Measurements from ENCODE around the gene TAS1R3.
"Not testable (repeated sequence)": the region's sequence is repeated elsewhere in the genome, so short reads cannot be mapped to it uniquely, and the experiment has no call there.

TAS1R3 gene

DNA sequence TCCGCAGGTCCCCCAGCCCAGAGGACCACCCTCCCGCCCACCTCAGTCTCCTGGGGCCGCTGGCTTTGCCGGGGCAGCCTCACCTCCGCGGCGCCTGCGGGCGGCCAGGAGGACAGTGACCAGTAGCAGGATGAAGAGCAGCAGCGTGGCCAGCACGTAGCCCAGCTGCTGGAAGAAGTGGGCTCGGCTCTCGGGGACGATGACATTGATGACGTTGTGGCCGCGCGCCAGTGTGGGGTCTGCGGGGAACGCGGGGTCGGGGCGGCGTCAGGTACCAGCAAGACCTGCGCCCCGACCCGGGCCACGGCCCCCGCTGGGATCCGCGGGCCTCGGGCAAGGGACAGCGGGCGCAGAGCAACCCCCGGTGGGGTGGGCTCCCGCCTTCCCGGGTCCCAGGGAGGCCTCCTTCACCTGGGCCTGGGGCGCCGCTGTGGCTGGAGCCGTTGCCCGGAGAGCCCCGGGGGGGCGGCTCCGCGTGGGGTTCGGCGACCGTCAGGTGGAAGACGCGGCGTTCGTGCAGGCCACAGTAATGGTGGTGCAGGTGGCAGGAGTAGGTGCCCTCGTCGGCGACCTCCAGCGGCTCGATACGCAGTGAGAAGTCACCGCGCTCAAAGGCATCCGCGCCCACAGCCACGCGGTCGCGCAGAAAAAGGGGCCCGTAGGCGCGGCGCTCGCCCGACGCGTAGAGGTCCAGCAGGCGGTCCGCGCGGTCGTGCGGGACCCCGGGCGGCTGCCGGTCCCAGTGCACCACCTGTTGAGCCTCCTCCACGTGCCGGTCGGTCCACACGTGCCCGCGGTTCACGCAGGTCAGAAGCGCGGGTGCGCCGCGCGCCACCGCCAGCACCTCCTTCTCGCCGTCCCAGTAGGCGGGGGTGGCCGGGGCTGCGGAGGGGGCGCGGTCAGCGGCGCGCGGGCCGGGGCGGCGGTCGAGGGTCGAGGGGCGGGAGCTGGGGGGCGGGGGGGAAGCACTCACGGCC lies 23.5 kb downstream of the TAS1R3 start:
- no peak for DNase-seq

DNA sequence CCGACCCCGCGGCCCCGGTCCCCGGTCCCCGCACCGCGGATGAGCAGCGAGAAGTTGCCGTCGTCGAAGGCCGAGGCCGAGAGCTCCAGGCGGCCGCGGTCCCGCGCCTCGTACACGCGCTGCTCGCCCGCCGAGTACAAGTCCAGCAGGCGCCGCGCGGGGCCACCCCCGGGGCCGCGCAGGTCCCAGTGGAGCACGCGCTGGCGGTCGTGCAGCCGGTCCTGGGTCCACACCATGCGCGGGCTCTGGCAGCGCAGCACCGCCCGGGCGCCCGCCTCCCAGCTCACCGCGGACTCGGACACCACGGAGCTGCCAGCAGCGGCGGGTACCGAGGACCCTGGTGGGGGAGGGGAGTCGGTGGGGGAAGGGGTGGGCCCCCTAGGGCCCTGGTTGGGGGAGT lies 24.3 kb downstream of the TAS1R3 start:
- peak; percentile 18 for DNase-seq

DNA sequence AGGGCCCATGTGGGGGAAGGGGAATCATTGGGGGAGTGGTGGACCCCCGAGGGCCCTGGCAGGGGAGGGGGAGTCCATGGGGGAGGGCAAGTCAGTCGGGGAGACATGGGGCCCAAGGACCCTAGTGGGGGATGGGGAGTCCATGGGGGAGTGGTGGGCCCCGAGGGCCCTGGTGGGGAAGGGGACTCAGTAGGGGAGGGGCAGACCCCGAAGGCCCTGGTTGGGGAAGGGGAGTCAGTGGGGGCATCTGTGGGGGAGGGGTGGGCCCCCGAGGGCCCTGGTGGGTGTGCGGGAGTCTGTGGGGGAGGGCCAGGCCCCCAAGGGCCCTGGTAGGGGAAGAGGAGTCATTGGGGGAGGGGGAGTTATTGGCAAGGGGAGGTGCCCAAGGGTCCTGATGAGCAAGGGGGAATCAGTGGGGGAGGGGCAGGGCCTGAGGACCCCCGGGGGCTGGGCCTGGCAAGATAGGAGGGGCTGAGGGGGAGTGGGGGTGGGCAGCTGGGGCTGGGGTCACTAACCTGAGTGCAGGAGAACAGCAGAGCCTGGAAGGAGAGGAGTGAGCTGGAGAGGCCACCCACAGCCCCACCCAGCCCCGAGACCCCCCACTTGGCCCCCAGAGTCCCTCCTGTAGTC lies 25.2 kb downstream of the TAS1R3 start:
- no peak for DNase-seq

DNA sequence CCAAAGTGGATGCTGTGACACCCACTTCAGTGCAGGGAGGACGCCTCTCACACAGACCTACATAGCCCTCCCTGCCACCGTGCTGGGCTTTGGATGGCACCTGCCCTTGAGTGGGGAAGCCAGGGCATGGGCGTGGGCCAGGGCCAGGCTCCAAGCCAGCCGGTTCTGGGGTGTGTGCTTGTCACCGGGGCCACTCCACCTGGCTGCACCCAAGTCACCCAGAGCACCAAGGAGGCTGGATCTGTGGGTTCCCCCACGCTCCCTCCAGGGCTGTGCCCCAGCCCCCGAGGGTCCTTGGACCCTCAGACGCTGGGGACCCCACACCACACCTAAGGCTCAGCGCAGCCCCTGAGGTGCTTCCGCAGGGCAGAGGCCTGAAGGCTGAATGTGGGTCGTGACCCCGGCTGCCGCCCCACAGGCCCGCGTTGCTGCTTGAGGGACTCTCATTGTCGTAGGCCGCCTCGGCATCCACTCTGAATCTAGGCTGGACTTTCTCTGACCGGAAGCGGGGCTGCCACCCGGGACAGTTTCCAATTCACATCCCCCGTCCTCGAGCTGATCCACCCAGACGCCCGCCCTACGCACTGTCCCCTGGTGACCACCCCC lies 25.8 kb downstream of the TAS1R3 start:
- DNase-seq: no peak

DNA sequence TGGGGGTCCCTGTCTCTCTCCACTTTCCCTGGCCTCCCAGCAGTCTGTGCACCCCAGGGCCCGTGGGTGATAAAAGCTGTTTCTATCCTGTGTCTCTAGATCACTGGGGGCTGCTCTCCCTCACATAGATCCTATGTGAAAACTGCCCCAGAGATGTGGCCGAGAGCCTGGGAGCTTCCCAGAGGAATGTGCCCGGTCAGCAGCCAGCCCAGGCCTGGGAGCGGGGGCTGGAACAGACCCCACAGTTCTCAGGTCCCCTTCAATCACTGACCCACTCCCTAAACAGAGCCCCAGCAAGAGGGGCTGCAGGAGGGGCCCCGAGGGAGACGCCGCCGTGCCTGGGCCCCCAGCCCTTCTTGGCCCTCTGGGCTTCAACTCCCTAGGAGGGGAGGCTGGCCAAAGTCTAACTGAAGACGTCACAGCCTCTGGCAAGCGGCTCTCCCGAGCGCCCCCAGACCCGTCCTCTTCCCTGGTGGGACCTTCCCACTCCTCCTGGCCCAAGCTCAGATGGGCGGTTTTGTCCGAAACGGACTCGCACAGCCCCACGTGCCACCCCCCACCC lies 26.9 kb downstream of the TAS1R3 start:
- DNase-seq: no peak

DNA sequence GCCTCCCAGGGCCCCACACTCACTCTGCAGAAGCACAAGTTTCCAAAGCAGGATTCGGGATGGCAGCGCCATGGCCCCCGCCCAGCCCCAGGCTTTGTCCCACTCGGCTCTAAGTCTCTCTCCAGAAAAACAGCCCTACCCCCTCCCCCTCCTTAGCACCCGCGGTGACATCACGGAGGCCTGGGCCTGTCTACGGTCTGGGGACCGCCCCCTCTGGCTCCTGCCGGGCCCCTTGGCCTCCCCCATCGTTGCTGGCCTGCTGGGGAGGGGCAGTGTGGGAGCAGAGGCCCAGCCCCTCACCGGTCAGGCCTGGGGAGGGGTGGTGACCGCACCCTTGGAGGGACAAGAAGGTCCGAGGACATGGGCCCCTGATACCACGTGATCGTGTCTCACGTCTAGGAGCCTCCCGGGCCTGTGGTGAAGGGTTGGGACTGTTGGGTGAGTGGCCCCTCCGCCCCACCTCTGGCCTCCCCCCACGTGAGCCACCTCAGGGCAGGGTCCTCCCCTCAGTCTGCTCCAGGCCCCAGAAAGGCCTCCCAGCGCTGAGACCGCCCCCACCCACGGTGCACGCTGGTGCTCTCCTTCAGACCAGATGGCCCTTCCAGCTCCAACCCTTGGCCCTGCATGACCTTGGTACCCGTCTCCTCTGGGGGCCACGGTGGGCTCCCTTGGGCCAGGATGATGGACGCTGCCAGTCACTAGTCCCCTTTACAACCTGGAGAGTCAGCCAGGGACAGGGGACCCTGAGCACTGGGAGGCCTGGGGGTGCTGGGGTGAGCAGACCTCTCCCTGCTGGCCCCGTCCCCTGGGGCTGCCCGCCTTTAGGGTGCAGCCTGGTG lies 27.6 kb downstream of the TAS1R3 start, which contains the start of gene MXRA8:
MXRA8 (minus strand) TSS at position 123 of the 839 bp plus-strand sequence; CDS start at position 72, 51 bp downstream.
- no peak for DNase-seq

DNA sequence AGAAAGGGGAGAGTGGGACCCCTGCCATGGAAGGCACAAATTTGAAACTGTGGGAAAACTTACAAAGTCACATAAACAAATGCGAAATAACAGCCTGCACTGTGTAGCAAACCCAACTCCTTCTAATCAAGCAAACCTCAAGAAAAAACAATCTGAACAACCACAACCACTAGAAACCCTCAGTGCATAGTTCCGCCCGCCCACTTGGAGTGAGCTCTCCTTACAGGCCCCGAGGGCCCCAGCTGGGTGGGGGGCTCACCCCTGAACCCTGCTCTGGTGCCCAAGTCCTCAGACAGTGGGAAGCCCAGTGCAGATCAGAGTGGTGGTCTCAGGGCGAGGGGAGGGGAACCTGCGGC lies 28.2 kb downstream of the TAS1R3 start:
- DNase-seq: no peak

DNA sequence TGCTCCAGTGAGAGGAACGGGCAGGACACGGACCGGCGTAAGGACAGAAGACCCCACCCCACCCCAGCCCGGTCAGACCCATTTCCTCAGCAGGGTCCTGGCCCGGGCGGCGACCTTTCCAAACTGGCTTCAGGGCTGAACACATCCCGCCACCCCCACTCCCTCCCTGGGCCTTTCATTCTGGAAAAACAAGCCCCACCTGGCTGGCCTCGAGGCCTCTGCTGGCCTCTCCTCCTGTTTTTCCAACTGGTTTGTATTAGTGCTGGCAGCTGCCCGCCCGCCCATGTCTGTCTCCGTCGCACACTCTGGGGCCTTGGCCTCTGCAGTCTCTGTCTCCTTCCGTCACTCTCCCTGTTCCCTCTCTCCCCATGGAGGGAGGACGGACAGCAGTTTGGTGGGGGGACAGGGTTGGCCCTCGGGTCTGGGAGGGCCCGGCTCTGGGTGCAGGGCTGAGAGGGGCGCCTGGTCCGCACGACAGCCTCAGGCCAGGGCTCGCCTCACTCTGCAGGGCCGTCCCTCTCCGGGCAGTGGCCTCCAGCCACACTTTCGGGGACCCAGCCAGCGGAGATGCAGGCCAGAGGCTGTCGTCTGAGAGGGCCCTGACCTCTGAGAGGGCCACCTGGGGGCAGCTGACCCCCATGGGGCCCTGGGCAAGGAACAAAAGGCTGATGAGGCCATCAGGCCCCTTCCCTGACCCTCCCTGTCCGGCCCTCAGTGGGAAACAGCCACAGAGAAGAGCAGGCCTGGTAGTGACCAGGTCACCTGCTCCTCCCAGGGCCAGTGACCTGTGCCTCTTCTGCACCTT lies 28.8 kb downstream of the TAS1R3 start:
- no peak for DNase-seq

DNA sequence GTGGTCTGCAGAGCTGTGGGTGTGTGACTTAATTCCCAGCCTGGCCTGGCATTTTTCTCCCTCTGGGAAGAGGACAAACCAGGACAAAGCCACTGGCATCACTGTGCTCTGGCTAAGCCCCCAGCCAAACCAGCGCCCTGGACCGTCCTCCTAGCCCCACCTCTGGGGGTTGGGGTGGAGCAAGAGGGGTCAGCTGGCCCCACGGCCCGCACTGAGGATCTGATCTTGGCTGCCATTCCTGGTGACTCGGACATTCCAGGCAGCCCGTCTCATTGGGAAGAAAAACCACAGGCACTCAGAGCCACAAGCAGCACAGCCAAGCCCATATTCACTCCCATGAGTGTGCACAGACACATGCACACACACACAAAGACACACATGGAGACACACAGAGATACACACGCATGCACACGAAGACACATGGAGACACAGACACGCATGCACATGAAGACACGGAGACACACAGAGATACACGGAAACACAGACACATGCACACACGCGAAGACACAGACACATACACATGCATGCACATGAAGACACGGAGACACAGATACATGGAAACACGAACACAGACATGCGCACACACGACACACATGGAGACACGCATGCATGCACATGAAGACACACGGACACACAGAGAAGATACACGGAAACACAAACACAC lies 29.6 kb downstream of the TAS1R3 start:
- no peak for DNase-seq

DNA sequence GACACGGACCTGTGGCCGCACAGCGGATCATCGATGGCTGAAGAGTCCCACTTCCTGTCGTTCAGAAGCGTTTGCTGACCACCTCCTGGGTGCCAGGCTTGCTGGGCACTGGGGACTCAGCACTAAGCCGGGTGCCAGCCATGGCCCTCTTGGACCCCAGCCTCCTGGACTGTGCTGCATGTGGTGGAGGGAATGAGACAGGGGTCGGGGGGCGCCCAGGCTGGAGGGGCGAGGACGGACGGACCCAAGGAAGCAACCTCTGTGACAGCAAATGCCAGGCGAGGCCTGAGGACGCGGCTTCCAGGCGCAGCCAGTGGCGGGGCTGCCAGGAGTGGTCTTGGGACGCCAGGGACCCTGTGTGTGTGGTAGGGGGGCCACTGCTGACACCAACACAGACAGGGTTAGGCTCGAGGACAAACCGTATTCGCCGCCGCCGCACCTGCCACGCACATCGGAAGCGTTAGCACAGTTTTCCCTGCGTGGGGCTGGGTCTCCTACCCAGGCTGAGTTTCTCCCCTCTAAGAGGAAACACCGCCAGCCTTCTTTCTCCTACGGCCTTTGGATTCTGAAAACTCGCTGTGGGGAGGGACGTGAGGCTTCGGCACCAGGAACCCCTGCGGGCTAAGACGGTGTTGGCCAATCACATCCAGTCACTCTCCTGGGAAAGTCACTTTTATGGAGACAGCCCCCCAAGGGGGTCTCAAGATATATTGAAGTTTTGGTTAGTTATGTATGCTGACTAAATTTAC lies 30.3 kb downstream of the TAS1R3 start:
- DNase-seq: no peak

DNA sequence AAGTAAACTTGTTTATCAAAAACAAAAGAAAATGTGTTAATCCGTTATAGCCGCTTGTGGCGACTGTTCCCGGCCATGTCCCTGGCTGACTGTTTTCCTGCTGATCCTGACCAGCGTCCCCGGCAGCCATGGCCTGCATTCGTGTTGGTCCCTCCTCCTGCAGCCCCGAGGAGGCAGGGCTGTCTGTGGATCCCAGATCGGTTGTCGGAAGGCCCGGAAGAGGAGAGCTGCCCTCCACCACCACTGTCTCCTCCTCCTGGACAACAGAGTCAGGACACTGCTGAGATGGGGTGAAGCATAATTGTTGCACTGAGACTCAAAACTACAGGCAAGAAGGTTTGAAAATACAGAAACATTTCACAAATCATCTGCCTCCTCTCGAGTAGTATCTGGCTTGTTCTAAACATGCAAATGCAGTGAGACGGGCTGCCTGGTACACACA lies 30.9 kb downstream of the TAS1R3 start:
- no peak for DNase-seq

DNA sequence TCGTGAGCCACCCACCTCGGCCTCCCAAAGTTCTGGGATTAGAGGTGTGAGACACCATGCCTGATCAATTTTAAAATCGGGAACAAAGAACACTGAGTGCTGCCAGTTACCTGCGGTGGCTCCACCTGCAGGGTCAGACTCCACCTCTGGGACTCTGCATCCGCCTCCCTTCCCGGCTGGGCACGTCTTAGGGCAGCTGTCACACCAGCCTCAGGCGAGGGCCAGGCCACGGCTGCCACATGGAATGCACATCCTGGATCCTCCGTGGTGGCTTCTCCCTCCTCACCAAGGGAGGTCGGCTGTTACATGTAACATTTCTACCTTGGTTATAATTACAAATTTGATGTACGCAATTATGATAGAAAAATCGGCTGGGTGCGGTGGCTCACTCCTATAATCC lies 33.2 kb downstream of the TAS1R3 start:
- no peak for DNase-seq

DNA sequence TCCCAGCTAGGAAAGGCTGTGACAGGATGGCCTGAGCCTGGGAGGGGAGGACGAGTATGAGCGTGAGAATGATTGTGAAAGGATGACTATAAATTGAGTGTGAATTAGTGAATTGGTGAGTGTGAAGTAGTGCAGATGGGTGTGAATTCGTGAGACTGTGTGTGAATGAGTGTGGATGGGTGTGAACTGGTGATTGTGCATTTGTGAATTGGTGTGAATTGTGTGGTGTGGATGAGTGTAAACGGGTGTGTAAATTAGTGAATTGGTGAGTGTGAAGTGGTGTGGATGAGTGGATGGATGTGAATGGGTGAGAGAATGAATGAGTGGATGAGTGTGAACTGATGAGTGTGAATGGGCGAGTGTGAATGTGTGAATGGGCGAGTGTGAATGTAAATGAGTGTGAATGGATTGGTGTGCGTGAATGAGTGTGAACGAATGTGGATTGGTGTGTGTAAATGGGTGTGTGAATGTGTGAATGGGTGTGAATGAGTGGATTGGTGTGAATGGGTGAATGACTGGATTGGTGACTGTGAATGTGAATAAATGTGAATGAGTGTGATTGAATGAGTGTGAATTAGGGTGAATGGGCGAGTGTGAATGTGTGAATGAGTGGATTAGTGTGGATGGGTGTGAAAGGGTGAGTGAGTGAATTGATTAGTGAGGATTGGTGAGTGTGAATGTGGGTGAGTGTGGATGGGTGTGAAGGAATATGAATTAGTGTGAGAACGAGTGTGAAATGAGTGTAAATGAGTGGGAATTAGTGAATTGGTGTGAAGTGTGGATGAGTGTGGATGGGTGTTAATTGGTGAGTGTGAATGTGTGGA lies 35.0 kb downstream of the TAS1R3 start:
- DNase-seq: no peak

DNA sequence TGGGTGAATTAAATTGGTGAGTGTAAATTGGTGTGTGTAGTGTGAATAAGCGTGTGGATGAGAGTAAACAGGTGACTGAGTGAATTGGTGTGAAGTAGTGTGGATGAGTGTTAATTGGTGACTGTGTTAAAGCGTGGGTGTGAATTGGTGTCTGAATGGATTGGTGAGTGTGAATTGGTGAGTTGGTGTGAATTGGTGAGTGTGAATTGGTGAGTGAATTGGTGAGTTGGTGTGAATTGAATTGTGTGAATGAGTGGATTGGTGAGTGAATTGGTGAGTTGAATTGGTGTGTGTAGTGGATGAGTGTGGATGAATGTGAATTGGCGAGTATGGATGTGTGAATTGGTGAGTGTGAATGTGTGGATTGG lies 35.6 kb downstream of the TAS1R3 start:
- DNase-seq: no peak

DNA sequence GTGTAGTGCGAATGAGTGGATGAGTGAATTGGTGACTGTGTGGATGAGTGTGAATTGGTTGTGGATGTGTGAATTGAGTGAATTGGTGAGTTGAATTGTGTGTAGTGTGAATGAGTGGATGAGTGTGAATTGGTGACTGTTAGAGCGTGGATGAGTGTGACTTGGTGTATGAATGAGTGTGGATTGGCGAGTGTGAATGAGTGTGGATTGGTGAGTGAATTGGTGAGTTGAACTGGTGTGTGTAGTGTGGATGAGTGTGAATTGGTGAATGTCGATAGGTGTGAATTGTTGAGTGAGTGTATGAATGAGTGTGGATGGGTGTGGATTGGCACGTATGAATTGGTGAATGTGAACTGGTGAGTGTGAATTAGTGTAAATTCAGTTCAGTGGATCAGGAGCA lies 36.2 kb downstream of the TAS1R3 start:
- DNase-seq: no peak

DNA sequence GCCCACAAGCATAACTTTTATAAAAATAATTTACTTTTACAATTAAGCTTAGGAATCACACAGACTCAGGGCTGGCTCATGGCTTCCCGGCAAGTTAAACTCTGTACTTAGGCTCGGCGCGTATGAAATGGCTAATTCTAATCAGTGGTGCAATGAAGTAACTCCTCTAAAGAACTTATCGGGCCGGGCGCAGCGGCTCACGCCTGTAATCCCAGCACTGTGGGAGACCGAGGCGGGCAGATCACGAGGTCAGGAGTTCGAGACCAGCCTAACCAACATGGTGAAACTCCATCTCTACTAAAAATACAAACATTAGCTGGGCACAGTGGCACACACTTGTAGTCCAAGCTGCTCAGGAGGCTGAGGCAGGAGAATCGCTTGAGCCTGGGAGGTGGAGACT lies 39.0 kb downstream of the TAS1R3 start:
- not testable (repeated sequence) for DNase-seq

DNA sequence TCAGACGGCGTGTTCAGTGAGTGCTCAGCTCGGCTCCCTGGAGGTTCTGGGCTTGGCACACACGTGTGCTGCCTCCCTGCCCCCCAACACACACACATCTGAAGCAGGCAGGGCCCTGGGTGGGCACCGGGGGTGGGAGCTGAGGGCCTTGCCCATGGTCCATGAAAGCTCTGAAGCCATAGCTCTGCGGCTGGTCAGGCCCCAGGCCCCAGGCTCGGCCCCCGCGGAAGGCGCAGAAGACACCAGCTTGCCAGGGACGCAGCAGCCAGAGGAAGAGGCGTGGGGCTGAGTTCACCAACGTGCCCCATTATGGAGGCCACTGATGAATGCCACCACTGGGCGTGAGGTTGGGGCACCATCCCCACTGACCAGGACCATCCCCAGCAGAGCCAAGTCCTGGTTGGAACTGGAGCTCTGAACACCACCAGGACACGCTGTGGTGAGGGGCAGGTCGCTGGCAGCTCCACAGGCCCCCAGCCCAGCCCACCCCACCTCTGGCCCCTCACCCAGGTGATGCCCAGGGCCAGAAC lies 39.8 kb downstream of the TAS1R3 start:
- no peak for DNase-seq

DNA sequence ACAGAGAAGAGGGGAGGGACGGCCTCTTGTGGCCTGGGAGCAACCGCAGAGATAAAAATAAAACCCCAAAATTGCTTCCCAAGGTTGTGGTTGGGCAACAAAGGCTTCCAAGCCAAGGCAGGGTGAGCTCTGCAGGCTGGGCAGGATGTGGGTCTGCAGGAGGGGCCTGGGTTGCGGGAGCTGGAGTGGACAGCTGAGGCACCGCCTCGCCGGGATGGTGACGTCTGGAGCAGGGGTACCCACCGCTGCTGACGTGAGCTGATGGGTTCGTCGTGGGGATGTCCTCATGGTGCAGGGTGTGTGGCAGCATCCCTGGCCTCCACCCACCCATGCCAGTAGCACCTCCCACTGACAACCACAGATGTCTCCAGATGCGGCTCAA lies 40.3 kb downstream of the TAS1R3 start:
- DNase-seq: no peak
